GM21825 (cell line): ENCODE measurements around the gene IGSF11.
A peak's percentile ranks its signal among the peaks of the same experiment; 100 is the strongest.
"Not testable (repeated sequence)": the region's sequence is repeated elsewhere in the genome, so short reads cannot be mapped to it uniquely, and the experiment has no call there.

Experiments used
- ATAC-seq: cut with Tn5 transposase; IDR thresholded peaks from one replicate; pipeline ENCODE4 v1.9.1; 2021; ENCODE audit warnings: mild to moderate bottlenecking, moderate library complexity; ENCODE audit not compliant: unreplicated experiment

Gene IGSF11

GRCh38 chr3:118889691-118890090 lies 145.0 kb downstream of the IGSF11 start:
- no peak for ATAC-seq

GRCh38 chr3:118886708-118887107 lies 147.9 kb downstream of the IGSF11 start:
- no peak for ATAC-seq

- ATAC-seq = no peak
Observed at GRCh38 chr3:118884748-118885206, 149.9 kb downstream of the IGSF11 start.

GRCh38 chr3:118882353-118882947 lies 152.2 kb downstream of the IGSF11 start:
- ATAC-seq = peak; percentile 62

- no peak for ATAC-seq
Observed at GRCh38 chr3:118868051-118868450, 166.6 kb downstream of the IGSF11 start.

GRCh38 chr3:118863731-118864322 lies 170.8 kb downstream of the IGSF11 start:
- peak; percentile 70 for ATAC-seq

- ATAC-seq = no peak
Observed at GRCh38 chr3:118859950-118860349, 174.7 kb downstream of the IGSF11 start.

- ATAC-seq = not testable (repeated sequence)
Observed at GRCh38 chr3:118851466-118852193, 183.0 kb downstream of the IGSF11 start.

GRCh38 chr3:118850687-118851086 lies 184.0 kb downstream of the IGSF11 start:
- ATAC-seq = no peak
